GM12872 (cell line): ENCODE results near the gene PCYOX1L.

ENCODE experiments used
- TF ChIP-seq, protein P1 (sequence below): IDR thresholded peaks from 3 replicates; pipeline ENCODE4 v1.5.1; 2011; ENCODE audit warnings: low read depth, mild to moderate bottlenecking, low read length, moderate library complexity; ENCODE audit not compliant: insufficient read depth

PCYOX1L gene

DNA sequence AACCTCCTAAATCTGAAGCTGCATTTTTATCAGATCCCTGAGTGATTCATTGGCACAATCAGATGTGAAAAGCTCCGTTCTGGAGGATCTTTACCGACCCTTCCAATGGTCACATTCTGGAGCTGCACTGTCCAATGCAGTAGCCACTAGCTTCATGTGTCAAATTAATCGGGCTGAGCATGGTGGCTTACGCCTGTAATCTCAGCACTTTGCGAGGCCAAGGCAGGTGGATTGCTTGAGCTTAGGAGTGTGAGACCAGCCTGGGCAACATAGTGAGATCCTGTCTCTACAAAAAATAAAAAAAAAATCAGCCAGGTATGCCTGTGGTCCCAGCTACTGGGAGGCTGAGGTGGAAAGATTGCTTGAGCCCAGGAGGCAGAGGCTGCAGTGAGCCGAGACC is 17.6 kb downstream of the PCYOX1L start:
- TF ChIP-seq, protein P1, sequence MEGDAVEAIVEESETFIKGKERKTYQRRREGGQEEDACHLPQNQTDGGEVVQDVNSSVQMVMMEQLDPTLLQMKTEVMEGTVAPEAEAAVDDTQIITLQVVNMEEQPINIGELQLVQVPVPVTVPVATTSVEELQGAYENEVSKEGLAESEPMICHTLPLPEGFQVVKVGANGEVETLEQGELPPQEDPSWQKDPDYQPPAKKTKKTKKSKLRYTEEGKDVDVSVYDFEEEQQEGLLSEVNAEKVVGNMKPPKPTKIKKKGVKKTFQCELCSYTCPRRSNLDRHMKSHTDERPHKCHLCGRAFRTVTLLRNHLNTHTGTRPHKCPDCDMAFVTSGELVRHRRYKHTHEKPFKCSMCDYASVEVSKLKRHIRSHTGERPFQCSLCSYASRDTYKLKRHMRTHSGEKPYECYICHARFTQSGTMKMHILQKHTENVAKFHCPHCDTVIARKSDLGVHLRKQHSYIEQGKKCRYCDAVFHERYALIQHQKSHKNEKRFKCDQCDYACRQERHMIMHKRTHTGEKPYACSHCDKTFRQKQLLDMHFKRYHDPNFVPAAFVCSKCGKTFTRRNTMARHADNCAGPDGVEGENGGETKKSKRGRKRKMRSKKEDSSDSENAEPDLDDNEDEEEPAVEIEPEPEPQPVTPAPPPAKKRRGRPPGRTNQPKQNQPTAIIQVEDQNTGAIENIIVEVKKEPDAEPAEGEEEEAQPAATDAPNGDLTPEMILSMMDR, result no peak

DNA sequence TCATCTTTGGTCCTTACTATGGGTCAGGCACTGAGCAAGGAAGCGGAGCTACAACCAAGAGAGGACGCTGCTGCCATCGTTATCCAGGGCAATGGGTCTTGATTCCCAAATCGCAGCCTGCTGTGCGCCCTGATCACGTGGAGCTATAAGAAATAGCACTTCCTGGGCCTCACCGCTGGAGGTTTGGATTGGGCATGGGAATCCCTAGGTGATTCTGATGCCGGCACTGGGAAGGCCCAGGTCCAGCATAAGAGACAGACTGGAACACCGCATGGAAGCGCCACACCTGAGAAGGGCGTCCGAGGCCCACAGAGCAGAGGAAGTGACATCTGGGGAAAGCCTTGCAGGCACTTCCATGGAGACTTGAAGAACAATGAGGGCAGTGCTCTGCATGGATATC is 18.3 kb downstream of the PCYOX1L start:
- TF ChIP-seq, protein P1, result no peak

DNA sequence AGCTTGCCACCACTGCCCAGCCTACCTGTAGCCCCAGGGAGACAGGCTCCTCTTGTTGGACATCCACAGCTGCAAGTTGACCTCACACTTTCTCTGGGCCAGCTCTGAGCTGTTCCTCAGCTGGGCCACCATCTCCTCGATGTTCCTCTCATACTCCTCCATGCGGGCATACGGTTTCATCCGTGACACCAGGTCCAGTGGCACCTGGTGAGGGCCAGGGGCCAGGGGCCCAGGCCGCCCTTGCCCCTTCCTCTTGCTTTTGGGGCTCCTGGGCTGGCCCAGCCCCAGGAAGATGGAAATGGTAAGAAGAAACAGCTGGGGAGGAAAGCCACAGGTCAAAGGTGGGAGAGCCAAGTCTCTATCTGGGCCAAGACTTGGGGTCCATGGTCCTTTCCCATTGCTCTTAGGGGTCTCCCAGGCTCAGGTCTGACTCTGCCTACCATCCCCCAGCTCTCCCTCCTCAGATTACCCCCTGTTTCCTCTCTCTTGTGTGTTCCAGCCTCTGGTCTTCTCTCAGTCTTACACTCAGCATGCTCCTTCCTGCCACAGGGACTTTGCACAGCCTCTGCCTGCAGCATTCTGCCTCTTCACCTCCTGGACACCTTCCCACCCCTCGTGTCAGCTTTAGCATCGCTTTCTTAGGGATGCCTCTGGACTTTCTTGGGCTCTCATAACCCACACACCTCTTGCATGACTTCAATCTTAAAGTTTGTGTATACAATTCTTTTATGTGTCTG is 19.0 kb downstream of the PCYOX1L start:
- TF ChIP-seq, protein P1, result no peak

DNA sequence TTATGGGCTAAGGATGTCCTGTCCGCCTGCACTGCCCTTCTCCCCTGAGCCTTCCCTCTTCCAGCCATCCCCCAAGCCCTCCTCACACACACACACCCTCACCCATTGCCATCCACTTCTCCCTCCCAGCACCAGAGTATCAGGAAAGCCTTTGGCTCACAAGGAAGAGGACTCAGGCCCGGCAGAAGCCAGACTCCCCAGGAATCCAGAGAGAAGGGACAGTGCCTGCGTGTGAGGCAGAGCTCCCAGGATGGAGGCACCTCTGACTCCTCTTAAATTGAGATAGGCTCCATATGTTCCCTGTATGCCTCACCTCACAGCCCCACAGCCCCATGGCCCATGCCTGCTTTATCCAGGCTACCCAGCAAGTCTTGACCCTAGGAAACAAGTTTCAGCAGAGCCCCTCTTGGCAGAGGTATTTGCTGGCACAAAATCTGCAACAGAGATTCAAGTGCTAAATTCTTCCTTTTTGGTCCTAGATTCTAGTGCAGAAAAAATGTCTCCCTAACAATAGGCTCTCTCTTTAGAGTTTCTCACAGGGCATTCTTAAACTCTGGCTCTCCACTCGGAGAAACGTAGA is 20.5 kb downstream of the PCYOX1L start:
- TF ChIP-seq, protein P1, result no peak

DNA sequence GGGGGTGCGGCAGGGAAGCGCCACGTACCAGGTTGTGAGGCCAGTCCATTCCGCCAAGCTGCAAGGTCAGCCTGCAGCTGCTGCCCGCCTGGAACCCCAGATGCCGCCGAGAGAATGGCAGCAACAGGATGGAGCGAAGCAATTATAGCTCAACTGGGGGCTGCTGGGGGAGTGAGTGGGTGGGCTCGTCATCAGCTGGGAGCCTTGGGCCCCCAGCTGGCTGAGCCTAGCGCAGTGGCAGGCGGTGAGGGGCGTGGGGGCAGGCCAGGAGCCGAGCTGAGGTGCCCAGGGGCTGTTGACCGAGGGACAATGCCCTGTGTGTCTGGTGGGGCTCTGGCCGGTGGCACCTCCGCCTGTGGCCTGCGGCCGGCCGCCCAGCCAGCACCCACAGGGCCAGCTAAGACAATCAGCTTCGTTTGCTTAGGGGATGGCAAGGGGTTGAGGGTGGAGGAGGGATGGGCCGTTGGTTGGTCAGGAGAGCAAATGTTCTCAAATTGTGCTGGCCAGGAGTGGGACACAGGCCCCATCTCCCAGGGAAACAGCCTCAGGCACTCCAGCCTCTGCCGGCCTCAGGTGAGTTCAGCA is 21.4 kb downstream of the PCYOX1L start, which contains the start of gene IL17B:
IL17B (minus strand) TSS at position 116 of the 585 bp plus-strand sequence; CDS start at position 49, 67 bp downstream.
- TF ChIP-seq, protein P1, result no peak

DNA sequence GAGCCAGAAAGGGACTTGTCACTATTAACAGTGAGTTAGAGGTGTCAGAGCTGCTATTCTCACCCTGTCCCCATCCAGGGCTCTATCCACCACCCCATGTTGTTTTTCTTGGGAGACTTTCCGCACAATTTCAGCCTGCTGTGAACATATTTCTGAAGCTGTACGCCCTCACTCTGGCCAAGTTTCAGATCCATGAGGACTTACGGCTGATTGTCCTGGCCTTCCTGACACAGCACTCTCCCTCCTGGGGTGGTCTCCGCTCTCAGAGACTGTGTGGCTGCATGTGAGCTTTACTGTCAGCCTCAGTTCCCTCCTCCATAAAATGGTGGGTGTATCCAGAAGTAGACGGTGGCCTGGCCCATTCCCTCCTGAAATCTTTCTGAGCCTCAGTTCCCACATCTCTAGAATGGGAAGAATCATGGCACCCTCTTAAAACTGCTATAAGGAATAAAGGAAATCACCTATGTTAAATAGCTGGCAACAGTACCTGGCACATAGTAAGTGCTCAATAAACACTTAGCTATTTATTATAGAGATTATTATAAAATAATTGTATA is 22.1 kb downstream of the PCYOX1L start:
- TF ChIP-seq, protein P1, result no peak

DNA sequence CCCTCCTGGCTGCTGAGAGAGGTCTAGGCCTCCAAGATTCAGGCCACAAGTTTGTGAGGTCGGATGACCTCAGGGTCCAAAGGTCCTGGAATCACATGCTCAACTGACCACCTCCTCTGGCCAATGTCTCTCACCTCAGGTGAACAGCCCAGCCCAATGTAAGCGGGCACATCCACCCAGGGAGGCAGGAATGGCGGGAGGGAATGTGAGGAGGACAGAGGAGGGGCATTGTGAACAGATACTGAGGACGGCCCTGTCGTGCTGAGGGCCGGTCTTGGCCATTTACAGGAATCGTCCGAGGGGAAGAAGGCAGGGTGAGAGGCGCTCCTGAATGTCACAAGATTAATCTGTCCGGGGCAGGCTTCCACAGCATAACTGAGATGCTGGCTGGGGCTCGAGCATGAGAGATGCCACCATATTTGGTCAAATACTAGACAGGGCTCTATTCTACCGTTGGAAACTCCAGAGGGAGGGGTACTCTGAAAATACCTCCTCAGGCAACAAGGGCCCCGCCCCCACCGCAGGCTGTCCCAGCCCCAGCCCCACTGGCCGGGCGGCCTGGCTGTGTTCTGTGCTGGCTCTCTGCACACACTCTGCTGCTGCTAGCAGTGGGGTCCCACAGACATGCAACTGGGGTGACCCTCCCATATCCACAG is 22.7 kb downstream of the PCYOX1L start:
- TF ChIP-seq, protein P1, result no peak
